IMR-90 (cell line): Measurements from ENCODE around the gene ZNF607.

ENCODE experiments used
- CTCF ChIP-seq: conservative IDR thresholded peaks from 2 replicates; pipeline ENCODE4 v1.5.1; 2012; ENCODE audit warnings: mild to moderate bottlenecking, low read depth, low read length, improper control_type of control experiment
- FOS ChIP-seq: fragments of 150-350 bp; IDR thresholded peaks from 2 replicates; pipeline ENCODE4 v1.6.1; 2016; ENCODE audit warnings: low read depth, low read length
- MAZ ChIP-seq: IDR thresholded peaks from 2 replicates; pipeline ENCODE4 v1.6.1; 2012; ENCODE audit warnings: low read depth, mild to moderate bottlenecking, low read length, improper control_type of control experiment, moderate library complexity, borderline replicate concordance
- MXI1 ChIP-seq: IDR thresholded peaks from 2 replicates; pipeline ENCODE4 v1.6.1; 2012; ENCODE audit warnings: low read depth, mild to moderate bottlenecking, low read length, moderate library complexity, borderline replicate concordance
- POLR2A ChIP-seq: IDR thresholded peaks from 2 replicates; pipeline ENCODE4 v1.6.1; 2012; ENCODE audit warnings: mild to moderate bottlenecking, low read depth, low read length
- RFX5 ChIP-seq: IDR thresholded peaks from 2 replicates; pipeline ENCODE4 v1.8.0; 2012; ENCODE audit warnings: low read depth, mild to moderate bottlenecking, low read length, moderate library complexity
- SMC3 ChIP-seq: fragments of 150-350 bp; IDR thresholded peaks from 2 replicates; pipeline ENCODE4 v1.6.1; 2016; ENCODE audit warnings: low read depth, mild to moderate bottlenecking, antibody characterized with exemption, low read length, moderate library complexity

GRCh38 chr19:37691881-37692504, 27.6 kb downstream of the ZNF607 start:
- TF ChIP-seq MXI1 (no peak), CTCF (peak; percentile 6; the same call in 1 of the 2 replicates), FOS (no peak), POLR2A (0 out of 2 replicates have a peak, but pooled peaks have one; percentile 39), SMC3 (no peak), MAZ (peak; percentile 56; the same call in 1 of the 2 replicates), RFX5 (no peak)
